GM21529 (cell line): ENCODE data around the gene TMIGD1.

Experiments used
- ATAC-seq: cut with Tn5 transposase; IDR thresholded peaks from one replicate; pipeline ENCODE4 v1.9.1; 2021; ENCODE audit not compliant: unreplicated experiment

TMIGD1 gene

GRCh38 chr17:30333503-30334360 is at the start of gene TMIGD1:
Gene TMIGD1, minus strand, starts transcription at chr17:30334057. Its CDS starts 1,924 bp downstream, at chr17:30332133.
- no peak for ATAC-seq

GRCh38 chr17:30382345-30382744 is 48.5 kb upstream of the TMIGD1 start:
- no peak for ATAC-seq

- ATAC-seq, result no peak
These were observed 47.4 kb upstream of the TMIGD1 start for GRCh38 chr17:30381340-30381659.

GRCh38 chr17:30380643-30381339 is 46.9 kb upstream of the TMIGD1 start:
- no peak for ATAC-seq

GRCh38 chr17:30379903-30380381 is 46.1 kb upstream of the TMIGD1 start:
- no peak for ATAC-seq

GRCh38 chr17:30379303-30379902 is 45.5 kb upstream of the TMIGD1 start:
- ATAC-seq, result no peak

- ATAC-seq, result peak; percentile 84
These were observed 45.0 kb upstream of the TMIGD1 start, which contains the start of gene CPD for GRCh38 chr17:30378825-30379302. Gene CPD, plus strand, starts transcription at chr17:30378927. Its CDS starts 54 bp downstream, at chr17:30378981.

GRCh38 chr17:30378241-30378824 is 44.5 kb upstream of the TMIGD1 start:
- ATAC-seq, result no peak

- ATAC-seq, result no peak
These were observed 43.9 kb upstream of the TMIGD1 start for GRCh38 chr17:30377574-30378240.

GRCh38 chr17:30376621-30377452 is 43.0 kb upstream of the TMIGD1 start:
- peak; percentile 35 for ATAC-seq

- no peak for ATAC-seq
These were observed 41.8 kb upstream of the TMIGD1 start for GRCh38 chr17:30375661-30376060.

GRCh38 chr17:30372755-30373154 is 38.9 kb upstream of the TMIGD1 start:
- no peak for ATAC-seq

- ATAC-seq, result no peak
These were observed 36.1 kb upstream of the TMIGD1 start for GRCh38 chr17:30369995-30370394.

- ATAC-seq, result no peak
These were observed 35.3 kb upstream of the TMIGD1 start for GRCh38 chr17:30368912-30369720.

- no peak for ATAC-seq
These were observed 32.7 kb upstream of the TMIGD1 start for GRCh38 chr17:30366536-30366935.

GRCh38 chr17:30363715-30364202 is 29.9 kb upstream of the TMIGD1 start:
- peak; percentile 90 for ATAC-seq

- ATAC-seq, result no peak
These were observed 28.0 kb upstream of the TMIGD1 start for GRCh38 chr17:30361766-30362279.

- ATAC-seq, result no peak
These were observed 26.4 kb upstream of the TMIGD1 start for GRCh38 chr17:30360086-30360808.
